22Rv1 (cell line): ENCODE results near the gene CSMD2.

ENCODE experiments used
- ZFX ChIP-seq: fragments of 450-650 bp; IDR thresholded peaks from 2 replicates; pipeline ENCODE4 v1.6.1; 2017; ENCODE audit warnings: antibody characterized with exemption, borderline replicate concordance
- TF ChIP-seq, protein P1 (sequence below): fragments of 450-650 bp; IDR thresholded peaks from 2 replicates; pipeline ENCODE4 v1.5.1; 2017; ENCODE audit warnings: mild to moderate bottlenecking

- TF ChIP-seq, protein P1, sequence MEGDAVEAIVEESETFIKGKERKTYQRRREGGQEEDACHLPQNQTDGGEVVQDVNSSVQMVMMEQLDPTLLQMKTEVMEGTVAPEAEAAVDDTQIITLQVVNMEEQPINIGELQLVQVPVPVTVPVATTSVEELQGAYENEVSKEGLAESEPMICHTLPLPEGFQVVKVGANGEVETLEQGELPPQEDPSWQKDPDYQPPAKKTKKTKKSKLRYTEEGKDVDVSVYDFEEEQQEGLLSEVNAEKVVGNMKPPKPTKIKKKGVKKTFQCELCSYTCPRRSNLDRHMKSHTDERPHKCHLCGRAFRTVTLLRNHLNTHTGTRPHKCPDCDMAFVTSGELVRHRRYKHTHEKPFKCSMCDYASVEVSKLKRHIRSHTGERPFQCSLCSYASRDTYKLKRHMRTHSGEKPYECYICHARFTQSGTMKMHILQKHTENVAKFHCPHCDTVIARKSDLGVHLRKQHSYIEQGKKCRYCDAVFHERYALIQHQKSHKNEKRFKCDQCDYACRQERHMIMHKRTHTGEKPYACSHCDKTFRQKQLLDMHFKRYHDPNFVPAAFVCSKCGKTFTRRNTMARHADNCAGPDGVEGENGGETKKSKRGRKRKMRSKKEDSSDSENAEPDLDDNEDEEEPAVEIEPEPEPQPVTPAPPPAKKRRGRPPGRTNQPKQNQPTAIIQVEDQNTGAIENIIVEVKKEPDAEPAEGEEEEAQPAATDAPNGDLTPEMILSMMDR: no peak
- no peak for TF ChIP-seq ZFX
Observed at GRCh38 chr1:33684396-33685179, 480.4 kb downstream of the CSMD2 start.
